HL-60 (cell line): ENCODE measurements around the gene SAFB.
"Not testable (repeated sequence)": the region's sequence is repeated elsewhere in the genome, so short reads cannot be mapped to it uniquely, and the experiment has no call there.

Experiments used
- DNase-seq, 2 experiments: peaks; one replicate each; pipeline ENCODE4 v3.0.0-alpha.2; 2010 to 2020; ENCODE audit warnings: low read depth in 1 of 2, low spot score in 1 of 2
- H3K27ac ChIP-seq: fragments of 250-450 bp; sonication (Bioruptor Pico); replicated peaks from 2 replicates; pipeline ENCODE4 v1.5.1; 2020; ENCODE audit warnings: mild to moderate bottlenecking, moderate library complexity
- H3K27me3 ChIP-seq: fragments of 250-450 bp; sonication (Bioruptor Pico); 2 replicates; pipeline ENCODE4 v1.5.1; 2021; ENCODE audit warnings: mild to moderate bottlenecking, moderate library complexity; ENCODE audit not compliant: insufficient read depth, poor library complexity, severe bottlenecking
- H3K4me3 ChIP-seq: replicated peaks from 2 replicates; pipeline ENCODE4 v1.5.1; 2011; ENCODE audit warnings: mild to moderate bottlenecking, control low read depth, low read length; ENCODE audit not compliant: insufficient read depth
- GABPA ChIP-seq: IDR thresholded peaks from 2 replicates; pipeline ENCODE4 v1.6.1; 2012; ENCODE audit warnings: low read depth
- POLR2AphosphoS5 ChIP-seq: IDR thresholded peaks from 2 replicates; pipeline ENCODE4 v1.6.1; 2012; ENCODE audit warnings: low read depth
- SPI1 ChIP-seq: IDR thresholded peaks from 2 replicates; pipeline ENCODE4 v1.6.1; 2012; ENCODE audit warnings: low read depth, mild to moderate bottlenecking, borderline replicate concordance
- TF ChIP-seq, protein P1 (sequence below): IDR thresholded peaks from one replicate; pipeline ENCODE4 v1.5.1; 2011; ENCODE audit warnings: low read length, control low read depth, inconsistent platforms; ENCODE audit not compliant: insufficient read depth
- TF ChIP-seq, protein P2 (sequence below): IDR thresholded peaks from 2 replicates; pipeline ENCODE4 v1.6.1; 2012; ENCODE audit warnings: low read depth; ENCODE audit not compliant: insufficient replicate concordance

SAFB gene

DNA sequence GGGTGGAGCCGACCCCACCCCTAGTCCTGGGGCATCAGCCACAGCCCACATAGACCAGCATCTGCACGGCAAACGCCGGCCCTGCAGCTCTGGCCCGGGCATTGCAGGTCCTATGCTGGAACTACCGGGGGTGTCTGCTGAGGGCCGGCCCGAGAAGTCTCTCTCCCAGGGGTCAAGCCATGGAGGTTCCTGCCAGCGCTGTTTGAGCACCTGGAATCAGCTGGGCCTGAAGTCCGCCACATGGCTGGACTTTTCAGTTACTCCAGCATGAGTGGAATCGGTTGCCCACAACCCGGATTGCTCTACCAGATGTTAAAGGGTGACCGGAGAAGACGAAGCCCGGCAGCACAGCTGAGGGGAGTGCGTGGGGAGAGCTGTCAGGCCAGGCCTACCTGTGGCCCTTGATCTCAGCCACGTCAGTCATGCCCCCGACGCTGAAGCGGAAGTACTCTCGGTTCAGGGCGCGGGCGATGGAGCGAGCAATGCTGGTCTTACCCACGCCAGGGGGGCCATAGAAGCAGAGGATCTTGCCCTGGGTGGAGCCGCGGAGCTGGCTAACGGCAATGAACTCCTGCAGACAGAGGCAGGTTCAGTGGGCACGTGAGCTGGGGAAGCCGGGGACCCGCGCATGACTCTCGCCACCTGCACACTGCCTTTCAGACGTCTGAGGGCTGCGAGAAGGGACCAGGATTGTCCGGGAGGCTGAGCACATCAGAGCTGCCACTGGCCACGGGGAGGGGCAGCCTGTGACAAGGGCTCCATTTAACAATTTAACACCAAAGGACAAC is 75.9 kb downstream of the SAFB start:
- TF ChIP-seq POLR2AphosphoS5 (peak; percentile 30; the same call in 1 of the 2 replicates), GABPA (no peak)
- no peak overlapping the region for H3K4me3 ChIP-seq
- H3K27me3 ChIP-seq: no peaks in the 10 kb centered on the region
- H3K27ac ChIP-seq: no peak overlapping the region
- no peak for DNase-seq

DNA sequence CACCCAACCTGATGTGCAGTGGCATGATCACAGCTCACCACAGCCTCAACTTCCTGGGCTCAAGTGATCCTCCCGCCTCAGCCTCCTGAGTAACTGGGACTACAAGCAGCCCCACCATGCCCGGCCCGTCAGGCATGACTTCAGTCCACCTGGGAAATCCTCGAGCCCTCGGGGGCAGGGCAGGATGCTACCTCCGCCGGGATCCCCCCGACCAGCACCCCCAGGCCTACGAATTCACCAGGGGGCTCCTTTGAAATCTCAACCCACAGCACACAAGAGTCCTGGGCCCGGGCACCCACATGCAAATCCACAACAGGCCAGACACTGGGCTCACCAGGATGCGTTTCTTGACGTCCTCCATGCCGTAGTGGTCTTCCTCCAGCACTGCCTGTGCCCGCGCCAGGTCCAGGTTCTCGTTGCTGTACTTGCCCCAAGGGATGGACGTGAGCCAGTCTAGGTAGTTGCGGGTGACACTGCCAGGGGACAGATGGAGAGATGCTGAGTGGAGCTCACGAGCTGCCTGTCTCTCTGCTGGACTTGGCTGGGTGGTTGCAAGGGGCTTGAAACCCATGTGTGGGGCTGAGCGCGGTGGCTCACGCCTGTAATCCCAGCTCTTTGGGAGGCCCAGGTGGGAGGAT is 77.7 kb downstream of the SAFB start:
- no peak for DNase-seq
- Histone ChIP-seq H3K27me3 (no peaks in the 10 kb centered on the region), H3K27ac (no peak overlapping the region), H3K4me3 (no peak overlapping the region)
- TF ChIP-seq GABPA: no peak

DNA sequence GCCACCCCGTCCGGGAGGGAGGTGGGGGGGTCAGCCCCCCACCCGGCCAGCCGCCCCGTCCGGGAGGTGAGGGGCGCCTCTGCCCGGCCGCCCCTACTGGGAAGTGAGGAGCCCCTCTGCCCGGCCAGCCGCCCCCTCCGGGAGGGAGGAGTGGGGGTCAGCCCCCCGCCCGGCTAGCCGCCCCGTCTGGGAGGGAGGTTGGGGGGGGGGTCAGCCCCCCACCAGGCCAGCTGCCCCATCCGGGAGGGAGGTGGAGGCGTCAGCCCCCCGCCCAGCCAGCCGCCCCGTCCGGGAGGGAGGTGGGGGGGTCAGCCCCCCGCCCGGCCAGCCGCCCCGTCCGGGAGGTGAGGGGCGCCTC is 79.1 kb downstream of the SAFB start:
- H3K27me3 ChIP-seq, H3K27ac ChIP-seq, DNase-seq, H3K4me3 ChIP-seq: not testable (repeated sequence)

DNA sequence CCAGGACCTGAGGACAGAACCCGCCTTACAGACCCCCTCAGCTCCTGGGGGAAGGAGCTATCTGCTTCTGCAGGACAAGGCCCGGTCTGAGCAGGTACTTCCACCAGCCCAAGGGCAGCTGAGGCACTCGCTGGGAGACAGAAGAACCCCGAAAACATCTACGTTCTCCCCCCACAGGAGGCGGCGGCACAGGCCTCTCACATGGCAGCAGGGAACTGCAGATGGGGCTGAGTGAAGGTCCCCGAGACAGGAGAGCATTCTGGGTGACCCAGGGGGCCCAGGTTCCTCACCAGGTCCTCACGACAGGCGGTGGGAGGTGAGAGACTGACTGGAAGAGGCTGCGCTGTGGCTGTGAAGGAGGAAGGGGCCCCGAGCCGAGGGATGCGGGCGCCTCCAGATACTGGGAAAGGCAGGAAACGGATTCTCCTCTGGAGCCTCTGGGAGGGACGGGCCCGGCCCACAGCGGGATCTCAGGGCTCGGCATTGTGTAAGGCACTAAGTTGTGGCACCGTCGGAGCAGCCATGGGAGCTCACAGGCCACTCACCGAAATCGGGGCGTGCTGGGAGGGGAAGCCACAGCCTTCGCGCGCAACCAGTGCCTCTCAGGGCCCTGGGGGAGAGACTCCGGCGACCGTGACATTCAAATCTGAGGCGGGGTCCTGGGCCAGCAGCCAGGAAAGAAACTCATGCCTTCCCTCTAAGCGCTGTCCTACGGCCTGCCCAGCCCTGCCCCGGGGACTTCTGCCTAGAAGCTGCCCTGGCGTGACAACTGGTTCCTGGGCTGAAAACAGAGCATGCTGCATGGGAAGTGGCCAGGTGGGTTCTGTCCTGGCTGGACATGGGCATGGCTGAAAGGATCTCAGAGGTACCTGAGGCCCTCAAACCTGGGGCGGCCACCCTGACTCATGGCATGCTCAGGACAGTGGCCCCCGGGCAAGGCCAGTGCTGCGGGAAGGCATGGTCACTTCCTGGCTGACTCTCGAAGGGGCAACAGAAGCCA is 81.2 kb downstream of the SAFB start:
- no peaks in the 10 kb centered on the region for H3K27me3 ChIP-seq
- H3K27ac ChIP-seq: no peak overlapping the region
- H3K4me3 ChIP-seq: no peak overlapping the region
- TF ChIP-seq GABPA: no peak
- TF ChIP-seq POLR2AphosphoS5: no peak
- TF ChIP-seq, protein P1, sequence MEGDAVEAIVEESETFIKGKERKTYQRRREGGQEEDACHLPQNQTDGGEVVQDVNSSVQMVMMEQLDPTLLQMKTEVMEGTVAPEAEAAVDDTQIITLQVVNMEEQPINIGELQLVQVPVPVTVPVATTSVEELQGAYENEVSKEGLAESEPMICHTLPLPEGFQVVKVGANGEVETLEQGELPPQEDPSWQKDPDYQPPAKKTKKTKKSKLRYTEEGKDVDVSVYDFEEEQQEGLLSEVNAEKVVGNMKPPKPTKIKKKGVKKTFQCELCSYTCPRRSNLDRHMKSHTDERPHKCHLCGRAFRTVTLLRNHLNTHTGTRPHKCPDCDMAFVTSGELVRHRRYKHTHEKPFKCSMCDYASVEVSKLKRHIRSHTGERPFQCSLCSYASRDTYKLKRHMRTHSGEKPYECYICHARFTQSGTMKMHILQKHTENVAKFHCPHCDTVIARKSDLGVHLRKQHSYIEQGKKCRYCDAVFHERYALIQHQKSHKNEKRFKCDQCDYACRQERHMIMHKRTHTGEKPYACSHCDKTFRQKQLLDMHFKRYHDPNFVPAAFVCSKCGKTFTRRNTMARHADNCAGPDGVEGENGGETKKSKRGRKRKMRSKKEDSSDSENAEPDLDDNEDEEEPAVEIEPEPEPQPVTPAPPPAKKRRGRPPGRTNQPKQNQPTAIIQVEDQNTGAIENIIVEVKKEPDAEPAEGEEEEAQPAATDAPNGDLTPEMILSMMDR: no peak
- no peak for TF ChIP-seq SPI1
- TF ChIP-seq, protein P2, sequence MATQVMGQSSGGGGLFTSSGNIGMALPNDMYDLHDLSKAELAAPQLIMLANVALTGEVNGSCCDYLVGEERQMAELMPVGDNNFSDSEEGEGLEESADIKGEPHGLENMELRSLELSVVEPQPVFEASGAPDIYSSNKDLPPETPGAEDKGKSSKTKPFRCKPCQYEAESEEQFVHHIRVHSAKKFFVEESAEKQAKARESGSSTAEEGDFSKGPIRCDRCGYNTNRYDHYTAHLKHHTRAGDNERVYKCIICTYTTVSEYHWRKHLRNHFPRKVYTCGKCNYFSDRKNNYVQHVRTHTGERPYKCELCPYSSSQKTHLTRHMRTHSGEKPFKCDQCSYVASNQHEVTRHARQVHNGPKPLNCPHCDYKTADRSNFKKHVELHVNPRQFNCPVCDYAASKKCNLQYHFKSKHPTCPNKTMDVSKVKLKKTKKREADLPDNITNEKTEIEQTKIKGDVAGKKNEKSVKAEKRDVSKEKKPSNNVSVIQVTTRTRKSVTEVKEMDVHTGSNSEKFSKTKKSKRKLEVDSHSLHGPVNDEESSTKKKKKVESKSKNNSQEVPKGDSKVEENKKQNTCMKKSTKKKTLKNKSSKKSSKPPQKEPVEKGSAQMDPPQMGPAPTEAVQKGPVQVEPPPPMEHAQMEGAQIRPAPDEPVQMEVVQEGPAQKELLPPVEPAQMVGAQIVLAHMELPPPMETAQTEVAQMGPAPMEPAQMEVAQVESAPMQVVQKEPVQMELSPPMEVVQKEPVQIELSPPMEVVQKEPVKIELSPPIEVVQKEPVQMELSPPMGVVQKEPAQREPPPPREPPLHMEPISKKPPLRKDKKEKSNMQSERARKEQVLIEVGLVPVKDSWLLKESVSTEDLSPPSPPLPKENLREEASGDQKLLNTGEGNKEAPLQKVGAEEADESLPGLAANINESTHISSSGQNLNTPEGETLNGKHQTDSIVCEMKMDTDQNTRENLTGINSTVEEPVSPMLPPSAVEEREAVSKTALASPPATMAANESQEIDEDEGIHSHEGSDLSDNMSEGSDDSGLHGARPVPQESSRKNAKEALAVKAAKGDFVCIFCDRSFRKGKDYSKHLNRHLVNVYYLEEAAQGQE: no peak
- no peak for DNase-seq

DNA sequence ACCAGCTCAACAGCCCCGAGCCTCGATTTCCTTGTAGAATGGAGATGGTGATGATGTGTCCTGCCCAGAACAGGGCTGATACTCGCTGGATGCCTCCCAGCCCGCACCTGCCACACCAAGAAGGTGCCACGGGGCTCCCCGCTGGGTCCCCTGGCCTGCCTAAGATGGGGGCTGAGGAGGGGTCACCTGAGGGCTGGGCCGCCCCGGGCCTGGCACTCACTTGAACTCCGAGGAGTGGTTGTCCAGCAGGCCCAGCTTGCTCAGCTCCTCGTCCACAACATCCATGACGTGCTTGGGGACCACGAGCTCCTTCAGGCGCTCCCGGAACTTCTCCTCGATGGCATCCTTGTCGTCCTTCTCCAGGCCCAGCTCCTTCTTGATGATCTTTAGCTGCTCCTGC is 82.7 kb downstream of the SAFB start:
- no peak overlapping the region for H3K4me3 ChIP-seq
- TF ChIP-seq, protein P1: no peak
- no peak for TF ChIP-seq POLR2AphosphoS5
- DNase-seq: no peak

More for the DNA sequence above, 82.7 kb downstream of the SAFB start:
- H3K27me3 ChIP-seq: no peaks in the 10 kb centered on the region
- H3K27ac ChIP-seq: no peak overlapping the region
